Neural cell (in vitro differentiated cells): ENCODE results near the gene ZRANB3.

ENCODE experiments used
- MXI1 ChIP-seq: fragments of 450-650 bp; conservative IDR thresholded peaks from 2 replicates; pipeline ENCODE4 v1.6.1; 2014; ENCODE audit warnings: antibody characterized with exemption, mild to moderate bottlenecking; ENCODE audit not compliant: poor library complexity, severe bottlenecking
- TAF1 ChIP-seq: IDR thresholded peaks from 2 replicates; pipeline ENCODE4 v1.6.1; 2012; ENCODE audit warnings: low read depth

DNA sequence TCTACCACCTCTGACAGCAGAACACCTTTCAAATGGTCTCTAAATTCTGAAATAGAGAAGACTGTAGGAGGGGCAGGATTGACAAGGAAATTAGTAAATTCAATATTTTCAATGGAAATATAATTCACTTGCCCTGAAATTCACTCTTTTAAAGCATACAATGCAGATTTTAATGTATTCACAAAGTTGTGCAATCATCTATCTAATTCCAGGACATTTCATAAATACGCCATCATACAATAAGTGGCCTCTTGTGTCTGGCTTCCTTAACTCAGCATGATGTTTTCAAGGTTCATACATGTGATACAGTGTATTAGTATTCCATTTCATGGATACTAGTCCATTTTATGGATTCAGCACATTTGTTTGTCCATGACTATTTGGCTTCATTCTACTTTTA, 74.2 kb downstream of the ZRANB3 start:
- TF ChIP-seq TAF1 (no peak), MXI1 (no peak)
